ENCODE results near the gene C1QL3. TPM values are rescaled to one million over a fixed set of nuclear protein-coding genes. Genes with fewer than 3 reads are reported as not detected.

Gene C1QL3
- total RNA-seq, 1 experiment from 2014 or later = 1.7 TPM

GRCh38 chr10:16544099-16544498 is 22.4 kb upstream of the C1QL3 start:
- no peak for ATAC-seq
- ChIA-PET POLR2A (no interaction called here), CTCF (no interaction called here)
- no peak for TF ChIP-seq ATF3 (CRISPR knock-in tag; conservative IDR thresholded peaks at IDR 0.05)
- no peak for TF ChIP-seq OVOL2 (CRISPR knock-in tag; IDR thresholded peaks at IDR 0.05; ENCODE audit: borderline replicate concordance)
- TF ChIP-seq, protein P1, sequence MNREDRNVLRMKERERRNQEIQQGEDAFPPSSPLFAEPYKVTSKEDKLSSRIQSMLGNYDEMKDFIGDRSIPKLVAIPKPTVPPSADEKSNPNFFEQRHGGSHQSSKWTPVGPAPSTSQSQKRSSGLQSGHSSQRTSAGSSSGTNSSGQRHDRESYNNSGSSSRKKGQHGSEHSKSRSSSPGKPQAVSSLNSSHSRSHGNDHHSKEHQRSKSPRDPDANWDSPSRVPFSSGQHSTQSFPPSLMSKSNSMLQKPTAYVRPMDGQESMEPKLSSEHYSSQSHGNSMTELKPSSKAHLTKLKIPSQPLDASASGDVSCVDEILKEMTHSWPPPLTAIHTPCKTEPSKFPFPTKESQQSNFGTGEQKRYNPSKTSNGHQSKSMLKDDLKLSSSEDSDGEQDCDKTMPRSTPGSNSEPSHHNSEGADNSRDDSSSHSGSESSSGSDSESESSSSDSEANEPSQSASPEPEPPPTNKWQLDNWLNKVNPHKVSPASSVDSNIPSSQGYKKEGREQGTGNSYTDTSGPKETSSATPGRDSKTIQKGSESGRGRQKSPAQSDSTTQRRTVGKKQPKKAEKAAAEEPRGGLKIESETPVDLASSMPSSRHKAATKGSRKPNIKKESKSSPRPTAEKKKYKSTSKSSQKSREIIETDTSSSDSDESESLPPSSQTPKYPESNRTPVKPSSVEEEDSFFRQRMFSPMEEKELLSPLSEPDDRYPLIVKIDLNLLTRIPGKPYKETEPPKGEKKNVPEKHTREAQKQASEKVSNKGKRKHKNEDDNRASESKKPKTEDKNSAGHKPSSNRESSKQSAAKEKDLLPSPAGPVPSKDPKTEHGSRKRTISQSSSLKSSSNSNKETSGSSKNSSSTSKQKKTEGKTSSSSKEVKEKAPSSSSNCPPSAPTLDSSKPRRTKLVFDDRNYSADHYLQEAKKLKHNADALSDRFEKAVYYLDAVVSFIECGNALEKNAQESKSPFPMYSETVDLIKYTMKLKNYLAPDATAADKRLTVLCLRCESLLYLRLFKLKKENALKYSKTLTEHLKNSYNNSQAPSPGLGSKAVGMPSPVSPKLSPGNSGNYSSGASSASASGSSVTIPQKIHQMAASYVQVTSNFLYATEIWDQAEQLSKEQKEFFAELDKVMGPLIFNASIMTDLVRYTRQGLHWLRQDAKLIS (CRISPR knock-in tag; IDR thresholded peaks at IDR 0.05; ENCODE audit: borderline replicate concordance) = no peak
- no peak for TF ChIP-seq SP1 (CRISPR knock-in tag; conservative IDR thresholded peaks at IDR 0.05)
- no peak for TF ChIP-seq FOXP1 (CRISPR knock-in tag; IDR thresholded peaks at IDR 0.05; ENCODE audit: borderline replicate concordance)
- no peak for TF ChIP-seq ATF6 (CRISPR knock-in tag; IDR thresholded peaks at IDR 0.05)
- no peak for TF ChIP-seq NFYB (CRISPR knock-in tag; conservative IDR thresholded peaks at IDR 0.05; ENCODE audit: low read depth)
- no peaks in the 10 kb centered on the region for H3K36me3 Mint-ChIP-seq
- no peak overlapping the region for H3K4me3 Mint-ChIP-seq
- DNase-seq (ENCODE audit: low spot score) = no peak
- no peak overlapping the region for H3K27ac Mint-ChIP-seq
- no peaks in the 10 kb centered on the region for H3K4me1 Mint-ChIP-seq
- no peaks in the 10 kb centered on the region for H3K9me3 Mint-ChIP-seq
- H3K27me3 Mint-ChIP-seq (ENCODE audit: low read depth) = peaks cover 2% of the 10 kb centered on the region

- Mint-ChIP-seq H3K4me1 (no peaks in the 10 kb centered on the region), H3K36me3 (no peaks in the 10 kb centered on the region), H3K27me3 (ENCODE audit: low read depth) (no peaks in the 10 kb centered on the region; the same call in 1 of the 2 replicates), H3K4me3 (no peak overlapping the region), H3K27ac (no peak overlapping the region), H3K9me3 (no peaks in the 10 kb centered on the region)
- ChIA-PET POLR2A (no interaction called here), CTCF (interaction anchor here (0.5 kb wide), 1 partner anchor 41 kb away, joined by 3 read pairs; no protein-coding TSS in a partner anchor)
- no peak for ATAC-seq
- no peak for TF ChIP-seq OVOL2 (CRISPR knock-in tag; IDR thresholded peaks at IDR 0.05; ENCODE audit: borderline replicate concordance)
- no peak for TF ChIP-seq ELF4 (CRISPR knock-in tag; IDR thresholded peaks at IDR 0.05; ENCODE audit: low read depth)
- no peak for TF ChIP-seq USF1 (CRISPR knock-in tag; IDR thresholded peaks at IDR 0.05)
- no peak for TF ChIP-seq ZNF396 (CRISPR knock-in tag; IDR thresholded peaks at IDR 0.05; ENCODE audit: borderline replicate concordance)
- TF ChIP-seq ZSCAN18 (CRISPR knock-in tag; IDR thresholded peaks at IDR 0.05) = no peak
- no peak for TF ChIP-seq TCF7 (CRISPR knock-in tag; IDR thresholded peaks at IDR 0.05; ENCODE audit: low read depth)
- no peak for TF ChIP-seq ZNF138 (CRISPR knock-in tag; conservative IDR thresholded peaks at IDR 0.05)
- TF ChIP-seq ZNF423 (CRISPR knock-in tag; IDR thresholded peaks at IDR 0.05) = no peak
- DNase-seq (ENCODE audit: low spot score) = no peak
Observed at GRCh38 chr10:16536155-16536554, 14.5 kb upstream of the C1QL3 start.

- CTCF ChIA-PET = no interaction called here
- no peak overlapping the region for H3K27ac Mint-ChIP-seq
- no peak overlapping the region for H3K4me3 Mint-ChIP-seq
- ATAC-seq (no peak), DNase-seq (ENCODE audit: low spot score) (no peak)
- no peaks in the 10 kb centered on the region for H3K9me3 Mint-ChIP-seq
- POLR2A ChIA-PET = no interaction called here
- no peaks in the 10 kb centered on the region for H3K36me3 Mint-ChIP-seq
- H3K4me1 Mint-ChIP-seq = peaks cover 16% of the 10 kb centered on the region
- no peaks in the 10 kb centered on the region; the same call in 1 of the 2 replicates for H3K27me3 Mint-ChIP-seq (ENCODE audit: low read depth)
- no peak for TF ChIP-seq JUN (CRISPR knock-in tag; IDR thresholded peaks at IDR 0.05)
- TF ChIP-seq RORB (CRISPR knock-in tag; IDR thresholded peaks at IDR 0.05) = no peak
- TF ChIP-seq, protein P2, sequence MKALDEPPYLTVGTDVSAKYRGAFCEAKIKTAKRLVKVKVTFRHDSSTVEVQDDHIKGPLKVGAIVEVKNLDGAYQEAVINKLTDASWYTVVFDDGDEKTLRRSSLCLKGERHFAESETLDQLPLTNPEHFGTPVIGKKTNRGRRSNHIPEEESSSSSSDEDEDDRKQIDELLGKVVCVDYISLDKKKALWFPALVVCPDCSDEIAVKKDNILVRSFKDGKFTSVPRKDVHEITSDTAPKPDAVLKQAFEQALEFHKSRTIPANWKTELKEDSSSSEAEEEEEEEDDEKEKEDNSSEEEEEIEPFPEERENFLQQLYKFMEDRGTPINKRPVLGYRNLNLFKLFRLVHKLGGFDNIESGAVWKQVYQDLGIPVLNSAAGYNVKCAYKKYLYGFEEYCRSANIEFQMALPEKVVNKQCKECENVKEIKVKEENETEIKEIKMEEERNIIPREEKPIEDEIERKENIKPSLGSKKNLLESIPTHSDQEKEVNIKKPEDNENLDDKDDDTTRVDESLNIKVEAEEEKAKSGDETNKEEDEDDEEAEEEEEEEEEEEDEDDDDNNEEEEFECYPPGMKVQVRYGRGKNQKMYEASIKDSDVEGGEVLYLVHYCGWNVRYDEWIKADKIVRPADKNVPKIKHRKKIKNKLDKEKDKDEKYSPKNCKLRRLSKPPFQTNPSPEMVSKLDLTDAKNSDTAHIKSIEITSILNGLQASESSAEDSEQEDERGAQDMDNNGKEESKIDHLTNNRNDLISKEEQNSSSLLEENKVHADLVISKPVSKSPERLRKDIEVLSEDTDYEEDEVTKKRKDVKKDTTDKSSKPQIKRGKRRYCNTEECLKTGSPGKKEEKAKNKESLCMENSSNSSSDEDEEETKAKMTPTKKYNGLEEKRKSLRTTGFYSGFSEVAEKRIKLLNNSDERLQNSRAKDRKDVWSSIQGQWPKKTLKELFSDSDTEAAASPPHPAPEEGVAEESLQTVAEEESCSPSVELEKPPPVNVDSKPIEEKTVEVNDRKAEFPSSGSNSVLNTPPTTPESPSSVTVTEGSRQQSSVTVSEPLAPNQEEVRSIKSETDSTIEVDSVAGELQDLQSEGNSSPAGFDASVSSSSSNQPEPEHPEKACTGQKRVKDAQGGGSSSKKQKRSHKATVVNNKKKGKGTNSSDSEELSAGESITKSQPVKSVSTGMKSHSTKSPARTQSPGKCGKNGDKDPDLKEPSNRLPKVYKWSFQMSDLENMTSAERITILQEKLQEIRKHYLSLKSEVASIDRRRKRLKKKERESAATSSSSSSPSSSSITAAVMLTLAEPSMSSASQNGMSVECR (CRISPR knock-in tag; IDR thresholded peaks at IDR 0.05; ENCODE audit: borderline replicate concordance) = no peak
- no peak for TF ChIP-seq NR1H2 (CRISPR knock-in tag; IDR thresholded peaks at IDR 0.05)
Observed at GRCh38 chr10:16529853-16530252, 8.2 kb upstream of the C1QL3 start.
